ENCODE measurements around the gene BPIFA2. TPM values are rescaled to one million over a fixed set of nuclear protein-coding genes. Genes with fewer than 3 reads are reported as not detected.

Gene BPIFA2
- total RNA-seq, 1 donor from 2014 or later = not detected

DNA sequence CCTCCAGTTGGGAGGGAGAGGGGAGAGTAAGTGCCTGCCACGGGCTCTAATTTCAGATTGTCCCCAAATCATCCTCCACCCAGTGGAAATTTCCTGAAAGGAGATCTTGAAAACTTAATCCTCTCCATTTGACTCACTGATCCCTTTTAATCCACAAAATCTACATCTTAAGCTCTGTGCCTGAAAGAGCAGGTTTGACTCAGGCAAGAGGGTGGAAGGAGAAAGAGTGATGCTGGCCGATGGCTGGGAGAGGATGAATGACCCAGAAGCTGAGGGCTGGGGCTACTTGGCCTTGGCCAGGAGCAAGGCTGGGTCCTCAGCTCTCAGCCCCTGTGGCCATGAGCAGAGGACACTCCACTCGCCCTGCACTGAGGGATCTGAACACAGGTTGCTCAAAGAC lies 8.1 kb downstream of the BPIFA2 start:
- H3K9me3 Mint-ChIP-seq = peaks cover 4% of the 10 kb centered on the region
- no peak for DNase-seq (ENCODE audit: low read depth, low spot score)
- H3K4me3 Mint-ChIP-seq = no peak overlapping the region
- no peaks in the 10 kb centered on the region for H3K36me3 Mint-ChIP-seq (ENCODE audit: low read depth)
- H3K27ac Mint-ChIP-seq (ENCODE audit: unreplicated experiment) = no peak overlapping the region
- TF ChIP-seq, protein P1, sequence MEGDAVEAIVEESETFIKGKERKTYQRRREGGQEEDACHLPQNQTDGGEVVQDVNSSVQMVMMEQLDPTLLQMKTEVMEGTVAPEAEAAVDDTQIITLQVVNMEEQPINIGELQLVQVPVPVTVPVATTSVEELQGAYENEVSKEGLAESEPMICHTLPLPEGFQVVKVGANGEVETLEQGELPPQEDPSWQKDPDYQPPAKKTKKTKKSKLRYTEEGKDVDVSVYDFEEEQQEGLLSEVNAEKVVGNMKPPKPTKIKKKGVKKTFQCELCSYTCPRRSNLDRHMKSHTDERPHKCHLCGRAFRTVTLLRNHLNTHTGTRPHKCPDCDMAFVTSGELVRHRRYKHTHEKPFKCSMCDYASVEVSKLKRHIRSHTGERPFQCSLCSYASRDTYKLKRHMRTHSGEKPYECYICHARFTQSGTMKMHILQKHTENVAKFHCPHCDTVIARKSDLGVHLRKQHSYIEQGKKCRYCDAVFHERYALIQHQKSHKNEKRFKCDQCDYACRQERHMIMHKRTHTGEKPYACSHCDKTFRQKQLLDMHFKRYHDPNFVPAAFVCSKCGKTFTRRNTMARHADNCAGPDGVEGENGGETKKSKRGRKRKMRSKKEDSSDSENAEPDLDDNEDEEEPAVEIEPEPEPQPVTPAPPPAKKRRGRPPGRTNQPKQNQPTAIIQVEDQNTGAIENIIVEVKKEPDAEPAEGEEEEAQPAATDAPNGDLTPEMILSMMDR (conservative IDR thresholded peaks at IDR 0.05) = no peak
- peaks cover 22% of the 10 kb centered on the region for H3K27me3 Mint-ChIP-seq (ENCODE audit: low read depth)
- no peaks in the 10 kb centered on the region for H3K4me1 Mint-ChIP-seq

DNA sequence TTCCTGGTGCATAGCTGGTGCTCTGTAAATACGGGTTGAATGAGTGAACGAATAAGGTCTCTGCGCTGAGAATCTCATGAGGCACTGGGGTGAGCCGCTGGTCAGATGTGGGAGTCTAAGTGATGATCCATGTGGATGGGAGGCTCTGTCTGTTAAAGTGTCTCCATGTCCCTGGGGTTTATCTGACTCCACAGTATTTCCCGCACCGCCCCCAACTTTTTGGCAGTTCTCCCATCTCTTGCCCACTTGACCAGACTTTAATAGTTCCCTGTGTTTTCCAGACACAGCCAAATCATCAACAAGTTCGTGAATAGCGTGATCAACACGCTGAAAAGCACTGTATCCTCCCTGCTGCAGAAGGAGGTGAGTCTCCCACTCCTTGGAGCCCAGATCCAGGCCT lies 9.9 kb downstream of the BPIFA2 start:
- DNase-seq (ENCODE audit: low read depth, low spot score) = no peak
- no peaks in the 10 kb centered on the region for H3K36me3 Mint-ChIP-seq (ENCODE audit: low read depth)
- H3K4me3 Mint-ChIP-seq = no peak overlapping the region
- H3K4me1 Mint-ChIP-seq = no peaks in the 10 kb centered on the region
- peaks cover 15% of the 10 kb centered on the region for H3K27me3 Mint-ChIP-seq (ENCODE audit: low read depth)
- H3K27ac Mint-ChIP-seq (ENCODE audit: unreplicated experiment) = no peak overlapping the region
- H3K9me3 Mint-ChIP-seq = no peaks in the 10 kb centered on the region
- TF ChIP-seq, protein P1 (conservative IDR thresholded peaks at IDR 0.05) = no peak

DNA sequence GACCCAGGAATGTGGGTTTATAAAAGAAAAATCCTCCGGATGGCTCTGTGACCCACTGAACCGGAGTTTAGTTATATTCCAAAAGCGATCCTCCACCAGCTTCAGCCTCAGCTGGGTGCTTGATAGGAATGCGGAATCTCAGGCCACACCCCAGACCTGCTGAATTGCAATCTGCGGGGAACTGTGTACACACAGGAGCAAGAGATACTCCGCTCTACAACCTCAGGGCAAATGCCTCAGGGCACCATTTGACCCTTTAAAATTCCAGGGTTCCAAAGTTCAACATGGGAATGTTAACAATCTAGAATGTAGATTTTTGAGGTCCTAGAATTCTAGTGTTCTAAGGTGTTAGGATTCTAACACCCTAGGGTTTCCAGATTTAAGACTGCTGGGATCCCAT lies 10.8 kb downstream of the BPIFA2 start:
- H3K27ac Mint-ChIP-seq (ENCODE audit: unreplicated experiment) = no peak overlapping the region
- TF ChIP-seq, protein P1 (conservative IDR thresholded peaks at IDR 0.05) = no peak
- peaks cover 5% of the 10 kb centered on the region for H3K9me3 Mint-ChIP-seq
- DNase-seq (ENCODE audit: low read depth, low spot score) = no peak
- H3K4me1 Mint-ChIP-seq = no peaks in the 10 kb centered on the region
- H3K36me3 Mint-ChIP-seq (ENCODE audit: low read depth) = no peaks in the 10 kb centered on the region
- H3K4me3 Mint-ChIP-seq = no peak overlapping the region
- H3K27me3 Mint-ChIP-seq (ENCODE audit: low read depth) = peaks cover 10% of the 10 kb centered on the region

DNA sequence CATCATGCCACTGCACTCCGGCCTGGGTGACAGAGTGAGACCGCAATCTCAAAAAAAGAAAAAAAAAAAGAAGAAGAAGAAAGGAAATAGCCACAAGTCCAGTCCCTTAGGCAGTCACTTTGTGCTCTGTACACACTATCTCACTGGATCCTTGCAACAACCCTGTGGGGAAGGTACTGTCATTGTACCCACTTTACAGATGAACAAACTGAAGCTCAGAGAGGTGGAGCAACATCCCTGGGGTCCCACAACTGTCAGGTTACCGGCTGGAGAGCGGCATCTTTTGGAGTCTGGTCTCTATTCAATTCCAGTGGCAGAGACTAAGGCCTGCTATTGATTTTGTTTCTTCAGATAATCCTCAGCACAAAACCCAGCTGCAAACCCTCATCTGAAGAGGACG lies 12.2 kb downstream of the BPIFA2 start:
- no peaks in the 10 kb centered on the region for H3K36me3 Mint-ChIP-seq (ENCODE audit: low read depth)
- TF ChIP-seq, protein P1 (conservative IDR thresholded peaks at IDR 0.05) = no peak
- no peak overlapping the region for H3K27ac Mint-ChIP-seq (ENCODE audit: unreplicated experiment)
- H3K4me3 Mint-ChIP-seq = no peak overlapping the region
- no peaks in the 10 kb centered on the region for H3K4me1 Mint-ChIP-seq
- no peak for DNase-seq (ENCODE audit: low read depth, low spot score)
- H3K27me3 Mint-ChIP-seq (ENCODE audit: low read depth) = peaks cover 2% of the 10 kb centered on the region
- peaks cover 10% of the 10 kb centered on the region for H3K9me3 Mint-ChIP-seq

DNA sequence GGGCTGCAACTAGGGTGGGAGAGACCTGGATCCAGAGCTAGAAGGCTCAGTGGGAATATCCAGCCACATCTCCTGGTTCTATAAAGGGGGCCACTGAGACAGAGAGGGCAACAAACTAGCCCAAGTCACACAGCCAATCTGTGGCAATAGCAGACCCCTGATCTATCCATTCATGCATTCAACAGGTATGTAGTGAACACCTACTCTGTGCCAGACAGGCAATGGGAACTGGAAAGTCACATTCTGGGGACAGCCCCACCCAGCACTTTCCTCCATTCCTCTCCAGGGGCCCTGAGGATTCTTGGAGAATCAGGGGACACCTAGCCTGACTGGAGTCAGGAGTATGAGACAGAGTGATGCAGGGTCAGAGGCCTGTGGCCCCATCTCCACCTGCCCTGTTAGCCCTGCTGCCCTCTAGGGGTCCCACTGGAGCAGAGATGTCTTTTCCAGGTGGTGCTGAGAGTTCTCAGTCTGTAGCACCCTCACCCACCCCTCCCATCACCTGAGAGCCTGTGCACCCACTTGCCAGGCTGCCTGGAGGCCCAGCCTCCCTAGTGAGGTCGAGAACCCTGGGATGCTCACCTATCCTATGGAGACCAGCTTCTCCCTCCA lies 13.6 kb downstream of the BPIFA2 start:
- H3K27me3 Mint-ChIP-seq (ENCODE audit: low read depth) = peaks cover 2% of the 10 kb centered on the region
- H3K36me3 Mint-ChIP-seq (ENCODE audit: low read depth) = no peaks in the 10 kb centered on the region
- H3K9me3 Mint-ChIP-seq = peaks cover 10% of the 10 kb centered on the region
- no peak for DNase-seq (ENCODE audit: low read depth, low spot score)
- H3K27ac Mint-ChIP-seq (ENCODE audit: unreplicated experiment) = no peak overlapping the region
- H3K4me3 Mint-ChIP-seq = no peak overlapping the region
- TF ChIP-seq, protein P1 (conservative IDR thresholded peaks at IDR 0.05) = no peak
- H3K4me1 Mint-ChIP-seq = no peaks in the 10 kb centered on the region
